ENCODE results near the gene PIK3CA.
"Not testable (repeated sequence)": the region's sequence is repeated elsewhere in the genome, so short reads cannot be mapped to it uniquely, and the experiment has no call there.

GRCh38 chr3:179257742-179258141 is 109.6 kb downstream of the PIK3CA start:
- TF ChIP-seq CTCF, POLR2A (IDR thresholded peaks at IDR 0.05): not testable (repeated sequence)
